Measurements from ENCODE around the gene IPO9. TPM values are rescaled to one million over a fixed set of nuclear protein-coding genes. Genes with fewer than 3 reads are reported as not detected.

IPO9 gene
- total RNA-seq (2013; cell fraction: nucleolus; rRNA removed): 59.0 and 69.0 TPM in 2 replicates
- total RNA-seq (2014; rRNA removed) (17.8 and 23.6 TPM in 2 replicates), total RNA-seq (2014; rRNA removed; fragmentation: Illumina TruSeq; extraction: Trizol) (21.4 and 24.0 TPM in 2 replicates), total RNA-seq (2021) (47.9 and 54.8 TPM in 2 replicates), polyA plus RNA-seq (2011; rRNA removed) (51.6 and 58.7 TPM in 2 replicates), polyA plus RNA-seq (2014; fragmentation: Illumina TruSeq; extraction: Trizol) (35.3 and 50.0 TPM in 2 replicates), polyA plus RNA-seq (2014; fragmentation: Nextera tagmentation; extraction: Ambion mirVana) (10 to 100 TPM; 19.1 to 32.9 TPM), polyA plus RNA-seq (2014; rRNA removed) (29.9 and 34.8 TPM in 2 replicates), polyA plus RNA-seq (2016; fragmentation: Nextera tagmentation; extraction: Ambion mirVana) (10 to 100 TPM; 72.4 to 77.3 TPM), polyA minus RNA-seq (2011; rRNA and poly(A)+ RNA removed) (42.5 and 48.1 TPM in 2 replicates), Bru-seq, nascent RNA (percentile 84 among the genes with signal in this experiment), BruChase-seq, experiment 1, labeled RNA remaining after a 6-hour chase (percentile 85 among the genes with signal in this experiment), BruChase-seq, experiment 2, labeled RNA remaining after a 2-hour chase (percentile 88 among the genes with signal in this experiment)
- polyA plus RNA-seq (2011; ENCODE audit: low read depth): 12.7 TPM
- 40.9 and 55.1 TPM in 2 replicates for polyA plus RNA-seq (2011; cell fraction: cytosol; rRNA removed)
- 62.7 and 64.3 TPM in 2 replicates for polyA plus RNA-seq (2011; cell fraction: nucleus; rRNA removed)
- 21.5 and 24.5 TPM in 2 replicates for polyA plus RNA-seq (2012)
- polyA minus RNA-seq (2011; cell fraction: cytosol; rRNA and poly(A)+ RNA removed): 11.9 and 16.6 TPM in 2 replicates
- polyA minus RNA-seq (2011; cell fraction: nucleus; rRNA and poly(A)+ RNA removed): 15.7 and 25.0 TPM in 2 replicates
- long read RNA-seq, experiment 1, full-length matches to known transcripts: 22 of 31 reads
- long read RNA-seq, experiment 1, partial matches to known transcripts: 7 of 31 reads
- long read RNA-seq, experiment 1, other reads (novel, unspliced or antisense): 2 of 31 reads
- long read RNA-seq, experiment 2, full-length matches to known transcripts: 10 of 39 reads
- long read RNA-seq, experiment 2, partial matches to known transcripts: 26 of 39 reads
- long read RNA-seq, experiment 2, other reads (novel, unspliced or antisense): 3 of 39 reads

DNA sequence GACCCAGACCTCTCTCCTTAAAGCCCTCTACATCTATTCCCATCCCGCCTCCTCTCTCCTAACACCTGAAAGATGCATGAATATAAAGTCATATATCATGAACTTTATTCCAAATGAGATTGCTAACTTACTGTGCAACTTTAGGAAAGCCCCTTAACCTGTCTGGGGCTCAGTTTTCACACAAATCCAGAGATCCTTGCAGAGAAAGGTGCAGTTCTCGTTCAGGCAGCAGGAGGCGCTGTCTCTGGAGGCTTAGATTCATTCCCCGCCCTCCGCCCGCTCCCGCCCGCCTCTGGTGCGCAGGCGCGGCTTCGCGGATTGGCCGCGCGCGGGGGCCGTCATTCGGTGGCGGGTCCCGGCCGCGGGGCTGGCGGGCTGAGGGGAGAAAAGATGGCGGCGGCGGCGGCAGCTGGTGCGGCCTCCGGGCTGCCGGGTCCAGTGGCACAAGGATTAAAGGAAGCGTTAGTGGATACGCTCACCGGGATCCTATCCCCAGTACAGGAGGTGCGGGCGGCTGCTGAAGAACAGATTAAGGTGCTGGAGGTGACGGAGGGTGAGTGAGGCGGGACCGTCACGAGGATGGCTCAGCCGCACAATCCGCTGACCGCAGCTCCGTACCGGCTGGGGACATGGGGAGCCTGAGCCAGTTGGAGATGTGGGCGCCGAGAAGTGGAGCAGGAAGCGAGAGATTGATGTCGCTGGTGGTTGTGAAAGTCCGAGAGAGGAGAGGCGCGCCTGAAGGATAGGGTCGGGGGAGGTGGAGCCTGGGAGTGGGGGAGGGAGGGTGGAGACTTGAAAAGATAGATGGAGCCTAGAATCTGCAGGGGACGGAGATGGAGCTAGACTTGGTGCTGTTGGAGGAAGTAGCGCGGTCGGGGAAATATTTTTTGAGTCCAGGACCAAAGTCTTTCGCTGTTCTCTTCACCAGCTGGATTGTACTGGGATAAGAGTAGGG, at the start of gene IPO9:
Gene IPO9 (plus strand): TSS at position 338 of the 955 bp plus-strand sequence. CDS start 53 bp downstream, at position 391.
- ChIA-PET POLR2A (interaction anchor here (0.5 to 1.2 kb wide), 5 partner anchors 13 to 349 kb away, joined by 3 to 6 read pairs (median 3); no protein-coding TSS in a partner anchor), RAD21 (ENCODE audit: unreplicated experiment) (interaction anchor here (0.6 to 1.0 kb wide), 5 partner anchors 31 to 349 kb away, joined by 3 to 4 read pairs (median 3); partner anchors contain the start of gene ELF3), SMC1A (ENCODE audit: uncharacterized antibody, unreplicated experiment) (interaction anchor here (0.9 to 1.7 kb wide), 9 partner anchors 7 to 425 kb away, joined by 3 to 9 read pairs (median 5); partner anchors contain the start of gene ELF3), CTCF (interaction anchor here (0.6 to 2.0 kb wide), 22 partner anchors 8 to 1179 kb away, joined by 3 to 16 read pairs (median 5); partner anchors contain the start of gene INAVA)
- Histone ChIP-seq H3K79me2 (ENCODE audit: control insufficient read depth, insufficient read depth, low read length) (peaks cover 49% of the 10 kb centered on the region), H3K9ac (ENCODE audit: control insufficient read depth, insufficient read depth, low read length) (peak within 1 kb of the TSS; percentile 96), H3K27ac (ENCODE audit: control insufficient read depth, insufficient read depth) (peak within 1 kb of the TSS; percentile 97), H3K4me2 (ENCODE audit: control insufficient read depth, insufficient read depth) (peak within 1 kb of the TSS; percentile 64), H4K20me1 (ENCODE audit: control insufficient read depth, insufficient read depth) (0 out of 2 replicates have a peak, but pooled peaks cover 4% of the 10 kb centered on the region), H3K4me1 (ENCODE audit: control insufficient read depth, insufficient read depth, low read length) (peaks cover 2% of the 10 kb centered on the region; the same call in 1 of the 2 replicates), H3K36me3 (ENCODE audit: control insufficient read depth in 2 of 2, insufficient read depth in 2 of 2, low read length in 1 of 2) (no peaks in the 10 kb centered on the region), H3K4me3 (peak within 1 kb of the TSS; percentile 99), H3K9me3 (replicated peaks; ENCODE audit: control insufficient read depth, insufficient read depth, low read length) (no peaks in the 10 kb centered on the region), H3K27me3 (replicated peaks in 1 of 2; ENCODE audit: control insufficient read depth in 2 of 2, insufficient read depth in 2 of 2, low read length in 1 of 2) (no peaks in the 10 kb centered on the region), H2AFZ (ENCODE audit: control insufficient read depth, low read depth, low read length) (peak within 1 kb of the TSS; percentile 97)
- DNase-seq (ENCODE audit: low read depth, low spot score) (peak; percentile 76), FAIRE-seq (peak; percentile 86), ATAC-seq (peak; percentile 93)
- under 1% methylated on average over 43 of the region's 58 CpGs for WGBS (ENCODE audit: insufficient coverage, insufficient replicate concordance, low lambda C conversion rate, missing lambda C conversion rate)
- intact Hi-C loops (cut with micrococcal nuclease; ENCODE audit: unreplicated experiment): no loop called here
- TSS peak; percentile 76 for BruUV-seq (replicated peaks)
- in situ Hi-C loops (cut with MboI): no loop called here
- TF ChIP-seq ESRRA (IDR thresholded peaks at IDR 0.05; ENCODE audit: low read length) (no peak), PKNOX1 (IDR thresholded peaks at IDR 0.05) (peak; percentile 83), KLF5 (IDR thresholded peaks at IDR 0.05; ENCODE audit: partially characterized antibody) (peak; percentile 87), RAD51 (IDR thresholded peaks at IDR 0.05) (no peak), MTA2 (IDR thresholded peaks at IDR 0.05; ENCODE audit: low read depth) (no peak), WRNIP1 (IDR thresholded peaks at IDR 0.05; ENCODE audit: borderline replicate concordance, low read depth, low read length) (no peak), MYB (IDR thresholded peaks at IDR 0.05; ENCODE audit: borderline replicate concordance, low read depth, low read length) (no peak), SMAD1 (IDR thresholded peaks at IDR 0.05; ENCODE audit: low read depth, partially characterized antibody) (no peak)
- TF ChIP-seq, protein P1, sequence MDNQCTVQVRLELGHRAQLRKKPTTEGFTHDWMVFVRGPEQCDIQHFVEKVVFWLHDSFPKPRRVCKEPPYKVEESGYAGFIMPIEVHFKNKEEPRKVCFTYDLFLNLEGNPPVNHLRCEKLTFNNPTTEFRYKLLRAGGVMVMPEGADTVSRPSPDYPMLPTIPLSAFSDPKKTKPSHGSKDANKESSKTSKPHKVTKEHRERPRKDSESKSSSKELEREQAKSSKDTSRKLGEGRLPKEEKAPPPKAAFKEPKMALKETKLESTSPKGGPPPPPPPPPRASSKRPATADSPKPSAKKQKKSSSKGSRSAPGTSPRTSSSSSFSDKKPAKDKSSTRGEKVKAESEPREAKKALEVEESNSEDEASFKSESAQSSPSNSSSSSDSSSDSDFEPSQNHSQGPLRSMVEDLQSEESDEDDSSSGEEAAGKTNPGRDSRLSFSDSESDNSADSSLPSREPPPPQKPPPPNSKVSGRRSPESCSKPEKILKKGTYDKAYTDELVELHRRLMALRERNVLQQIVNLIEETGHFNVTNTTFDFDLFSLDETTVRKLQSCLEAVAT (IDR thresholded peaks at IDR 0.05): peak; percentile 75
- TF ChIP-seq, protein P2, sequence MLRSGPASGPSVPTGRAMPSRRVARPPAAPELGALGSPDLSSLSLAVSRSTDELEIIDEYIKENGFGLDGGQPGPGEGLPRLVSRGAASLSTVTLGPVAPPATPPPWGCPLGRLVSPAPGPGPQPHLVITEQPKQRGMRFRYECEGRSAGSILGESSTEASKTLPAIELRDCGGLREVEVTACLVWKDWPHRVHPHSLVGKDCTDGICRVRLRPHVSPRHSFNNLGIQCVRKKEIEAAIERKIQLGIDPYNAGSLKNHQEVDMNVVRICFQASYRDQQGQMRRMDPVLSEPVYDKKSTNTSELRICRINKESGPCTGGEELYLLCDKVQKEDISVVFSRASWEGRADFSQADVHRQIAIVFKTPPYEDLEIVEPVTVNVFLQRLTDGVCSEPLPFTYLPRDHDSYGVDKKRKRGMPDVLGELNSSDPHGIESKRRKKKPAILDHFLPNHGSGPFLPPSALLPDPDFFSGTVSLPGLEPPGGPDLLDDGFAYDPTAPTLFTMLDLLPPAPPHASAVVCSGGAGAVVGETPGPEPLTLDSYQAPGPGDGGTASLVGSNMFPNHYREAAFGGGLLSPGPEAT (IDR thresholded peaks at IDR 0.05; ENCODE audit: low read depth): peak; percentile 61; the same call in 1 of the 2 replicates

Data from GM12878 (cell line).